Upper lobe of right lung (tissue), 1 donor: ENCODE results near the gene SMG7. TPM values are rescaled to one million over a fixed set of nuclear protein-coding genes. Genes with fewer than 3 reads are reported as not detected.
A peak's percentile ranks its signal among the peaks of the same experiment; 100 is the strongest.

ENCODE experiments used
- ATAC-seq: fragments of 200-7000 bp; cut with Tn5 transposase; one replicate; pipeline ENCODE4 v1.9.1; 2020; ENCODE audit warnings: mild to moderate bottlenecking, moderate library complexity
- DNase-seq: peaks from one replicate; pipeline ENCODE4 v3.0.0-alpha.2; 2020
- H3K27ac ChIP-seq: fragments of 200-600 bp; one replicate; pipeline ENCODE4 v1.8.0; 2022
- H3K27me3 ChIP-seq: fragments of 200-600 bp; one replicate; pipeline ENCODE4 v1.8.0; 2022; ENCODE audit warnings: mild to moderate bottlenecking
- H3K36me3 ChIP-seq: fragments of 200-600 bp; one replicate; pipeline ENCODE4 v1.8.0; 2022
- H3K4me1 ChIP-seq: fragments of 200-600 bp; one replicate; pipeline ENCODE4 v1.8.0; 2022
- H3K4me3 ChIP-seq: fragments of 200-600 bp; one replicate; pipeline ENCODE4 v1.8.0; 2022; ENCODE audit warnings: mild to moderate bottlenecking
- H3K9me3 ChIP-seq: fragments of 200-600 bp; one replicate; pipeline ENCODE4 v1.8.0; 2022
- CTCF ChIP-seq: fragments of 200-600 bp; IDR thresholded peaks from one replicate; pipeline ENCODE4 v1.8.0; 2022; ENCODE audit warnings: antibody characterized with exemption
- intact Hi-C: fragments of 100-400 bp; cut with DNase I; formaldehyde crosslinking; loops from one replicate; pipeline ENCODE4 v1.11.0; 2022
- total RNA-seq: library from RNA; stranded (reverse); fragmentation: NEBNext Ultra II Directional; extraction: Animal tissue kit (Norgen Biotek cat#: 25700); gene quantifications from one replicate; pipeline ENCODE4 v1.2.1, GENCODE V29; 2021
- donor health status: DM: no; HTN: yes; CAD: no; lungs with severe emphysema.

Gene SMG7
- total RNA-seq, 1 donor from 2014 or later = 65.9 TPM

GRCh38 chr1:183470147-183470960 lies 1.9 kb upstream of the SMG7 start:
- Histone ChIP-seq H3K36me3 (no peaks in the 10 kb centered on the region), H3K4me1 (peaks cover 15% of the 10 kb centered on the region), H3K27me3 (no peaks in the 10 kb centered on the region), H3K4me3 (peak overlapping the region; percentile 93), H3K27ac (peak overlapping the region; percentile 99), H3K9me3 (no peaks in the 10 kb centered on the region)
- ATAC-seq = peak; percentile 68
- intact Hi-C loops = no loop called here
- peak; percentile 58 for TF ChIP-seq CTCF
- peak; percentile 94 for DNase-seq

- Histone ChIP-seq H3K4me3 (peak overlapping the region; percentile 93), H3K36me3 (no peaks in the 10 kb centered on the region), H3K27ac (peak overlapping the region; percentile 99), H3K4me1 (peaks cover 15% of the 10 kb centered on the region), H3K9me3 (no peaks in the 10 kb centered on the region), H3K27me3 (no peaks in the 10 kb centered on the region)
- DNase-seq (peak; percentile 90), ATAC-seq (peak; percentile 55)
- intact Hi-C loops = no loop called here
- TF ChIP-seq CTCF = no peak
Observed at GRCh38 chr1:183470961-183471742, 1.1 kb upstream of the SMG7 start.

- Histone ChIP-seq H3K9me3 (no peaks in the 10 kb centered on the region), H3K27ac (peak overlapping the region; percentile 99), H3K4me1 (peaks cover 15% of the 10 kb centered on the region), H3K4me3 (peak overlapping the region; percentile 93), H3K36me3 (no peaks in the 10 kb centered on the region), H3K27me3 (no peaks in the 10 kb centered on the region)
- ATAC-seq (peak; percentile 87), DNase-seq (peak; percentile 99)
- TF ChIP-seq CTCF = no peak
- intact Hi-C loops = no loop called here
Observed at GRCh38 chr1:183471743-183472487, 384 bp upstream of the SMG7 start.

GRCh38 chr1:183473217-183473536 lies 878 bp downstream of the SMG7 start:
- H3K4me3 ChIP-seq = peak overlapping the region; percentile 93
- TF ChIP-seq CTCF = no peak
- ATAC-seq (no peak), DNase-seq (no peak)
- no peaks in the 10 kb centered on the region for H3K9me3 ChIP-seq
- intact Hi-C loops = no loop called here
- peaks cover 17% of the 10 kb centered on the region for H3K4me1 ChIP-seq
- no peaks in the 10 kb centered on the region for H3K36me3 ChIP-seq
- H3K27ac ChIP-seq = peak overlapping the region; percentile 99
- no peaks in the 10 kb centered on the region for H3K27me3 ChIP-seq

GRCh38 chr1:183476081-183476480 lies 3.8 kb downstream of the SMG7 start:
- Histone ChIP-seq H3K4me3 (no peak overlapping the region), H3K27me3 (no peaks in the 10 kb centered on the region), H3K4me1 (peaks cover 44% of the 10 kb centered on the region), H3K9me3 (no peaks in the 10 kb centered on the region), H3K36me3 (no peaks in the 10 kb centered on the region), H3K27ac (no peak overlapping the region)
- no peak for TF ChIP-seq CTCF
- intact Hi-C loops = no loop called here
- no peak for ATAC-seq
- DNase-seq = no peak
